NOMO-1 treated with DMSO at 0.1 percent for 48 hours (cell line): Measurements from ENCODE around the gene AGMO.

ENCODE experiments used
- DNase-seq: peaks from one replicate; lab custom pipeline; 2025; ENCODE audit not compliant: unreplicated experiment; lab: John Stamatoyannopoulos, UW

AGMO gene

GRCh38 chr7:15561835-15562234 lies at the start of gene AGMO:
Gene AGMO, minus strand, starts transcription at chr7:15562015.
- DNase-seq: no peak

GRCh38 chr7:15610503-15610902 lies 48.7 kb upstream of the AGMO start:
- DNase-seq: no peak

- DNase-seq: no peak
These were observed 47.5 kb upstream of the AGMO start for GRCh38 chr7:15609287-15609686.

GRCh38 chr7:15607529-15608210 lies 45.9 kb upstream of the AGMO start:
- no peak for DNase-seq

GRCh38 chr7:15606561-15606960 lies 44.7 kb upstream of the AGMO start:
- no peak for DNase-seq

- DNase-seq: no peak
These were observed 42.4 kb upstream of the AGMO start for GRCh38 chr7:15604166-15604565.

GRCh38 chr7:15603124-15603523 lies 41.3 kb upstream of the AGMO start:
- no peak for DNase-seq

- no peak for DNase-seq
These were observed 40.4 kb upstream of the AGMO start for GRCh38 chr7:15602236-15602635.

GRCh38 chr7:15601175-15601574 lies 39.4 kb upstream of the AGMO start:
- no peak for DNase-seq

GRCh38 chr7:15600298-15600697 lies 38.5 kb upstream of the AGMO start:
- DNase-seq: no peak

GRCh38 chr7:15594461-15594860 lies 32.6 kb upstream of the AGMO start:
- DNase-seq: no peak

- no peak for DNase-seq
These were observed 31.6 kb upstream of the AGMO start for GRCh38 chr7:15593382-15593781.

- no peak for DNase-seq
These were observed 24.5 kb upstream of the AGMO start for GRCh38 chr7:15586266-15586665.

- no peak for DNase-seq
These were observed 22.8 kb upstream of the AGMO start for GRCh38 chr7:15584575-15584974.

GRCh38 chr7:15582773-15583172 lies 21.0 kb upstream of the AGMO start:
- DNase-seq: no peak

GRCh38 chr7:15581352-15581951 lies 19.6 kb upstream of the AGMO start:
- no peak for DNase-seq

GRCh38 chr7:15580604-15581351 lies 19.0 kb upstream of the AGMO start:
- no peak for DNase-seq

- no peak for DNase-seq
These were observed 15.8 kb upstream of the AGMO start for GRCh38 chr7:15577600-15577999.

GRCh38 chr7:15571301-15571878 lies 9.6 kb upstream of the AGMO start:
- no peak for DNase-seq

GRCh38 chr7:15567652-15568051 lies 5.8 kb upstream of the AGMO start:
- no peak for DNase-seq

- DNase-seq: no peak
These were observed 5.2 kb upstream of the AGMO start for GRCh38 chr7:15567036-15567435.

- DNase-seq: no peak
These were observed 4.7 kb upstream of the AGMO start for GRCh38 chr7:15566476-15566875.
